GM12878 (cell line): ENCODE results near the gene SCN5A. TPM values are rescaled to one million over a fixed set of nuclear protein-coding genes. Genes with fewer than 3 reads are reported as not detected.

Experiments used
- ATAC-seq: fragments of 200-7000 bp; cut with Tn5 transposase; 3 replicates; pipeline ENCODE4 v1.9.1; 2020; ENCODE audit warnings: mild to moderate bottlenecking, moderate library complexity
- BruUV-seq: library from RNA; stranded (reverse); fragments of 400-500 nt; replicated peaks from 2 replicates; lab custom pipeline; 2021; lab: Mats Ljungman, UMichigan
- CTCF ChIA-PET: fragments of 300-600 bp; sonication (Branson Sonifier 250); formaldehyde crosslinking; extraction: SDS; loops from one replicate; lab custom pipeline; 2021; ENCODE audit warnings: inconsistent platforms; lab: Yijun Ruan, JAX
- POLR2A ChIA-PET: fragments of 350-600 bp; formaldehyde crosslinking; extraction: SDS; loops from one replicate; lab custom pipeline; 2021; ENCODE audit warnings: inconsistent platforms; lab: Charles Lee
- RAD21 ChIA-PET: fragments of 300-600 bp; sonication (Branson Sonifier 250); formaldehyde crosslinking; loops from one replicate; lab custom pipeline; 2023; ENCODE audit warnings: antibody characterized with exemption; ENCODE audit not compliant: unreplicated experiment; lab: Charles Lee
- SMC1A ChIA-PET: fragments of 300-600 bp; sonication (Branson Sonifier 250); formaldehyde crosslinking; loops from one replicate; lab custom pipeline; 2023; ENCODE audit not compliant: unreplicated experiment, uncharacterized antibody; lab: Charles Lee
- DNase-seq: peaks from one replicate; pipeline ENCODE4 v3.0.0-alpha.2; 2011; ENCODE audit warnings: low read depth, low spot score
- FAIRE-seq: peaks from 3 replicates; lab custom pipeline; 2011; peaks lifted over from hg19 to GRCh38; lab: Jason Lieb, UNC
- H2AFZ ChIP-seq: 2 replicates; pipeline ENCODE4 v1.6.0; 2011; ENCODE audit warnings: low read depth, low read length, control low read depth; ENCODE audit not compliant: control insufficient read depth
- H3K27ac ChIP-seq: 2 replicates; pipeline ENCODE4 v1.5.1; 2011; ENCODE audit warnings: control low read depth; ENCODE audit not compliant: control insufficient read depth, insufficient read depth
- H3K27me3 ChIP-seq, 2 experiments: replicated peaks in 1 of 2; 2 replicates each; pipeline versions ENCODE4 v1.6.0 to v1.6.1; 2011; ENCODE audit warnings: low read length in 1 of 2; ENCODE audit not compliant: control insufficient read depth in 2 of 2, insufficient read depth in 2 of 2
- H3K36me3 ChIP-seq, 2 experiments: 2 replicates each; pipeline ENCODE4 v1.5.1; 2011; ENCODE audit warnings: low read length in 1 of 2; ENCODE audit not compliant: control insufficient read depth in 2 of 2, insufficient read depth in 2 of 2
- H3K4me1 ChIP-seq: 2 replicates; pipeline ENCODE4 v1.6.1; 2011; ENCODE audit warnings: mild to moderate bottlenecking, low read length, moderate library complexity, mixed read lengths; ENCODE audit not compliant: control insufficient read depth, insufficient read depth
- H3K4me2 ChIP-seq: 2 replicates; pipeline ENCODE4 v1.6.0; 2011; ENCODE audit warnings: control low read depth; ENCODE audit not compliant: control insufficient read depth, insufficient read depth
- H3K4me3 ChIP-seq: fragments of 200-600 bp; sonication (generic); 2 replicates; pipeline ENCODE4 v1.5.1; 2016
- H3K79me2 ChIP-seq: 2 replicates; pipeline ENCODE4 v1.6.0; 2011; ENCODE audit warnings: low read length; ENCODE audit not compliant: control insufficient read depth, insufficient read depth
- H3K9ac ChIP-seq: 2 replicates; pipeline ENCODE4 v1.8.0; 2011; ENCODE audit warnings: low read length, control low read depth, mixed read lengths; ENCODE audit not compliant: control insufficient read depth, insufficient read depth
- H3K9me3 ChIP-seq: replicated peaks from 3 replicates; pipeline ENCODE4 v1.5.1; 2011; ENCODE audit warnings: mild to moderate bottlenecking, low read length; ENCODE audit not compliant: control insufficient read depth, insufficient read depth
- H4K20me1 ChIP-seq: 2 replicates; pipeline ENCODE4 v1.6.0; 2011; ENCODE audit not compliant: control insufficient read depth, insufficient read depth
- CHD1 ChIP-seq: IDR thresholded peaks from 2 replicates; pipeline ENCODE4 v1.6.1; 2012; ENCODE audit warnings: low read depth, low read length, improper control_type of control experiment
- EP300 ChIP-seq, 2 experiments: fragments of 150-350 bp in 1 of 2; IDR thresholded peaks; 2 replicates each; pipeline ENCODE4 v1.6.1; 2011 to 2012; ENCODE audit warnings: low read depth in 2 of 2, low read length in 2 of 2, borderline replicate concordance in 1 of 2, improper control_type of control experiment in 1 of 2, inconsistent platforms in 1 of 2; ENCODE audit not compliant: control insufficient read depth in 1 of 2
- KAT2A ChIP-seq: conservative IDR thresholded peaks from 2 replicates; pipeline ENCODE4 v1.6.1; 2011; ENCODE audit warnings: low read depth, low read length; ENCODE audit not compliant: control insufficient read depth
- KDM1A ChIP-seq: fragments of 200-600 bp; sonication (generic); IDR thresholded peaks from 2 replicates; pipeline ENCODE4 v1.6.1; 2016; ENCODE audit warnings: borderline replicate concordance
- KLF5 ChIP-seq: fragments of 450-650 bp; IDR thresholded peaks from 2 replicates; pipeline ENCODE4 v1.6.1; 2014; ENCODE audit warnings: mild to moderate bottlenecking; ENCODE audit not compliant: partially characterized antibody
- LARP7 ChIP-seq: fragments of 450-650 bp; IDR thresholded peaks from 2 replicates; pipeline ENCODE4 v1.6.1; 2017; ENCODE audit warnings: mild to moderate bottlenecking
- RFX5 ChIP-seq: IDR thresholded peaks from 2 replicates; pipeline ENCODE4 v1.6.1; 2011; ENCODE audit warnings: low read depth, low read length, improper control_type of control experiment
- SREBF2 ChIP-seq: IDR thresholded peaks from 2 replicates; pipeline ENCODE4 v1.6.1; 2012; ENCODE audit warnings: mild to moderate bottlenecking, low read length
- WRNIP1 ChIP-seq: IDR thresholded peaks from 2 replicates; pipeline ENCODE4 v1.6.1; 2011; ENCODE audit warnings: low read depth, low read length, improper control_type of control experiment, borderline replicate concordance
- WGBS: methylation state at CpG from one replicate; pipeline ENCODE4 v1.1.6; 2016; ENCODE audit warnings: low lambda C conversion rate; ENCODE audit not compliant: insufficient replicate concordance, insufficient coverage; ENCODE audit errors: missing lambda C conversion rate; 5-methylcytosine and 5-hydroxymethylcytosine counted together
- in situ Hi-C: fragments of 300-500 bp; cut with MboI; formaldehyde crosslinking; loops from 9 replicates; pipeline ENCODE4 v1.14.3; 2018; ENCODE audit warnings: mixed read lengths
- intact Hi-C: fragments of 100-400 bp; cut with micrococcal nuclease; formaldehyde crosslinking; loops from one replicate; pipeline ENCODE4 v1.14.2; 2022; ENCODE audit not compliant: unreplicated experiment
- polyA plus RNA-seq, 11 experiments: library from polyadenylated mRNA; depleted of rRNA in 4 of 11; unstranded in 6 of 11; stranded (reverse) in 5 of 11; fragments of >200 nt; fragmentation: Nextera tagmentation in 4 of 11; fragmentation: Illumina TruSeq in 1 of 11; extraction: Ambion mirVana in 4 of 11; extraction: Trizol in 1 of 11; gene quantifications; 1 replicate in 1 of 11; 2 replicates in 10 of 11; pipeline versions ENCODE4 v1.2.1 to v1.2.3, GENCODE V29; 2011 to 2016; ENCODE audit warnings: inconsistent platforms in 2 of 11, missing spikeins in 2 of 11, low read depth in 1 of 11
- total RNA-seq, 4 experiments: library from RNA; depleted of rRNA in 3 of 4; stranded (reverse); fragments of >200 nt in 3 of 4; fragmentation: Illumina TruSeq in 1 of 4; extraction: Trizol in 1 of 4; gene quantifications; 2 replicates each; pipeline versions ENCODE4 v1.2.1 to v1.2.3, GENCODE V29; 2013 to 2021
- TF ChIP-seq, protein P1 (sequence below): fragments of 450-650 bp; conservative IDR thresholded peaks from 2 replicates; pipeline ENCODE4 v1.6.1; 2017; ENCODE audit warnings: mild to moderate bottlenecking, moderate library complexity
- TF ChIP-seq, protein P2 (sequence below): IDR thresholded peaks from 2 replicates; pipeline ENCODE4 v1.6.1; 2012; ENCODE audit warnings: low read length, inconsistent platforms
- TF ChIP-seq, protein P3 (sequence below): fragments of 450-650 bp; IDR thresholded peaks from 2 replicates; pipeline ENCODE4 v1.6.1; 2016; ENCODE audit warnings: mild to moderate bottlenecking

The SCN5A gene
- total and polyA plus RNA-seq, 10 of the 15 experiments (the other 5 are each of a cell fraction or from before 2014, with no cell fraction given), result not detected

DNA sequence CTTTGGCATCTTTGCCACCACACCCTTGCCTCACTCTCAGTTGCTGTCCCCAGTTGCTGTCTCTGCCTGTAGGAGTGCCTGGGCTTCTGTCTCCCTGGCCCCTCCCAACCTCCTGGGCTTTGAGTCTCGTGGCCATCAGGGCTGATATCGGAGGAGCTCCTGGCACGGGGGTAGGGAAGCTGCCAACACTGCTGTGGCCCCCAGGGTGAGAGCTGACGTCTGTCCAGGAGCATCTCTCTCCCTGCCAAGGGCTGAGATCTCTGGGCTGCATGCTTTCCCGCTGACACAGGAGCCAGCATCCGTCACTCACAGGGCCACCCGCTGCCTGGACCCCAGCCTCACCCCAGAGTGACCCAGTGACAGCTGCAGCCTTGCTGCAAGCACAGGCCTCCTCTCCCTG lies 105.9 kb downstream of the SCN5A start:
- no peaks in the 10 kb centered on the region for H3K79me2 ChIP-seq
- DNase-seq, result no peak
- ChIA-PET SMC1A (no interaction called here), CTCF (interaction anchor here (2.3 kb wide), 1 partner anchor 22 kb away, joined by 15 read pairs; no protein-coding TSS in a partner anchor), RAD21 (no interaction called here), POLR2A (no interaction called here)
- no TSS peak for BruUV-seq
- no peaks in the 10 kb centered on the region for H3K4me1 ChIP-seq
- H3K9ac ChIP-seq, result no peak overlapping the region
- intact Hi-C loops, result no loop called here
- H3K36me3 ChIP-seq, result no peaks in the 10 kb centered on the region
- H4K20me1 ChIP-seq, result no peaks in the 10 kb centered on the region
- H3K4me3 ChIP-seq, result no peak overlapping the region
- H3K27me3 ChIP-seq, result no peaks in the 10 kb centered on the region
- no peak for FAIRE-seq
- in situ Hi-C loops, result no loop called here
- ATAC-seq, result no peak
- no peak for TF ChIP-seq SREBF2
- no peaks in the 10 kb centered on the region for H3K9me3 ChIP-seq
- 62% methylated on average over 7 of the region's 7 CpGs for WGBS
- no peak overlapping the region for H3K27ac ChIP-seq
- H2AFZ ChIP-seq, result no peak overlapping the region
- no peak overlapping the region for H3K4me2 ChIP-seq

DNA sequence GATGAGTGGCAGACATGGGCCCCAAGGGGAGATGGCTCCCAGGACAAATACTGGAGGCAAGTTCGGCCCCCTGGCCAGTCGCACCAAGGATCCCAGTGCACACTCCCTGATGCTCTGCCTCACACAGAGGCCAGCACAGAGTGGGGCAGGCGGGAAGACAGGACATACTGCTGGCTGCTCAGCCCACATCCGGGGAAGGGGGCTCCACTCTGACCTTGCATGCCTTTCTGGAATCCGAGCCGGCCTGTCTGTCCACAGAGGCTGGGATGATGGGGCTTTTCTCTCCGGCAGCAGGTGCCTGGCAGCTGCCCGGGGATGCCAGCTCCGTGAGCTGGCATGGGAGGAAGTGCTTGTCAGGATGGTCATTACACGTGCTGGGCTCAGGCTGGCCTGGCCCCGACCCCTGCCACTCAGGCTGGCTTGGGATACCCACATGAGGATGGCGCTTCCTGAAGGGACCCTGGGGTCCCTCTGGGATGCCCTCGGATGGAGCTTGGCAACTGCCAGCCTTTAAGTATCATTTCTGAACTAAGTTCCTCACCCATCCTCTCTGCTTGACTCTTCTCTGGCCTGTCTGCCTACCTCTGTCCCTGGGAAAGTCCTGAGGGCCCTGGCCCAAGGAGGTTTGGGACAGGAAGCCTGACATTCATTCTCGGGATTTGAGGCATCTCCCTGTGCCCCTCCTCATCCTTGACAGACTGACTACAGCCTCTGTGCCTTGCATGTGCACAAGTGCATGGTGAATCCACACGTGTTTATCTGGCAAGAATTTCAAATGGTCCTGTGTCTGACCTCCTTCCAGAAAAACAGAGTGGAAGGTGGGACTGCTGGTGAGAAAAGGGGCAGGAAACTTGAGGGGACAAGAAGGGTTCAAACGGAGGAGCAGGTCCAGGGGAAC lies 106.8 kb downstream of the SCN5A start:
- POLR2A ChIA-PET, result no interaction called here
- in situ Hi-C loops, result no loop called here
- TF ChIP-seq, protein P1, sequence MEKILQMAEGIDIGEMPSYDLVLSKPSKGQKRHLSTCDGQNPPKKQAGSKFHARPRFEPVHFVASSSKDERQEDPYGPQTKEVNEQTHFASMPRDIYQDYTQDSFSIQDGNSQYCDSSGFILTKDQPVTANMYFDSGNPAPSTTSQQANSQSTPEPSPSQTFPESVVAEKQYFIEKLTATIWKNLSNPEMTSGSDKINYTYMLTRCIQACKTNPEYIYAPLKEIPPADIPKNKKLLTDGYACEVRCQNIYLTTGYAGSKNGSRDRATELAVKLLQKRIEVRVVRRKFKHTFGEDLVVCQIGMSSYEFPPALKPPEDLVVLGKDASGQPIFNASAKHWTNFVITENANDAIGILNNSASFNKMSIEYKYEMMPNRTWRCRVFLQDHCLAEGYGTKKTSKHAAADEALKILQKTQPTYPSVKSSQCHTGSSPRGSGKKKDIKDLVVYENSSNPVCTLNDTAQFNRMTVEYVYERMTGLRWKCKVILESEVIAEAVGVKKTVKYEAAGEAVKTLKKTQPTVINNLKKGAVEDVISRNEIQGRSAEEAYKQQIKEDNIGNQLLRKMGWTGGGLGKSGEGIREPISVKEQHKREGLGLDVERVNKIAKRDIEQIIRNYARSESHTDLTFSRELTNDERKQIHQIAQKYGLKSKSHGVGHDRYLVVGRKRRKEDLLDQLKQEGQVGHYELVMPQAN, result no peak
- TF ChIP-seq KLF5 (no peak), LARP7 (no peak), KAT2A (no peak), WRNIP1 (no peak), KDM1A (no peak), EP300 (IDR thresholded peaks at IDR 0.05; ENCODE audit: borderline replicate concordance in 1 of 2, control insufficient read depth in 1 of 2, low read depth in 2 of 2, low read length in 2 of 2) (no peak), CHD1 (no peak), RFX5 (no peak)
- TF ChIP-seq, protein P2, sequence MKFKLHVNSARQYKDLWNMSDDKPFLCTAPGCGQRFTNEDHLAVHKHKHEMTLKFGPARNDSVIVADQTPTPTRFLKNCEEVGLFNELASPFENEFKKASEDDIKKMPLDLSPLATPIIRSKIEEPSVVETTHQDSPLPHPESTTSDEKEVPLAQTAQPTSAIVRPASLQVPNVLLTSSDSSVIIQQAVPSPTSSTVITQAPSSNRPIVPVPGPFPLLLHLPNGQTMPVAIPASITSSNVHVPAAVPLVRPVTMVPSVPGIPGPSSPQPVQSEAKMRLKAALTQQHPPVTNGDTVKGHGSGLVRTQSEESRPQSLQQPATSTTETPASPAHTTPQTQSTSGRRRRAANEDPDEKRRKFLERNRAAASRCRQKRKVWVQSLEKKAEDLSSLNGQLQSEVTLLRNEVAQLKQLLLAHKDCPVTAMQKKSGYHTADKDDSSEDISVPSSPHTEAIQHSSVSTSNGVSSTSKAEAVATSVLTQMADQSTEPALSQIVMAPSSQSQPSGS, result no peak
- TF ChIP-seq, protein P3, sequence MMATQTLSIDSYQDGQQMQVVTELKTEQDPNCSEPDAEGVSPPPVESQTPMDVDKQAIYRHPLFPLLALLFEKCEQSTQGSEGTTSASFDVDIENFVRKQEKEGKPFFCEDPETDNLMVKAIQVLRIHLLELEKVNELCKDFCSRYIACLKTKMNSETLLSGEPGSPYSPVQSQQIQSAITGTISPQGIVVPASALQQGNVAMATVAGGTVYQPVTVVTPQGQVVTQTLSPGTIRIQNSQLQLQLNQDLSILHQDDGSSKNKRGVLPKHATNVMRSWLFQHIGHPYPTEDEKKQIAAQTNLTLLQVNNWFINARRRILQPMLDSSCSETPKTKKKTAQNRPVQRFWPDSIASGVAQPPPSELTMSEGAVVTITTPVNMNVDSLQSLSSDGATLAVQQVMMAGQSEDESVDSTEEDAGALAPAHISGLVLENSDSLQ, result no peak

More for the DNA sequence above, 106.8 kb downstream of the SCN5A start:
- no TSS peak for BruUV-seq
- 46% methylated on average over 16 of the region's 16 CpGs for WGBS
- Histone ChIP-seq H3K79me2 (no peaks in the 10 kb centered on the region), H2AFZ (no peak overlapping the region), H3K27ac (no peak overlapping the region), H3K4me1 (no peaks in the 10 kb centered on the region), H3K36me3 (no peaks in the 10 kb centered on the region), H3K4me3 (no peak overlapping the region), H3K9ac (no peak overlapping the region), H3K9me3 (no peaks in the 10 kb centered on the region), H3K4me2 (no peak overlapping the region), H4K20me1 (no peaks in the 10 kb centered on the region), H3K27me3 (no peaks in the 10 kb centered on the region)
- ChIA-PET CTCF (interaction anchor here (2.3 kb wide), 1 partner anchor 21 kb away, joined by 15 read pairs; no protein-coding TSS in a partner anchor), SMC1A (no interaction called here), RAD21 (no interaction called here)
- no peak for ATAC-seq
- no peak for FAIRE-seq
- intact Hi-C loops, result no loop called here
- no peak for DNase-seq
